T-helper 9 cell (primary cell): ENCODE results near the gene RABGAP1L.

Source experiments
- DNase-seq: peaks from one replicate; pipeline ENCODE4 v3.0.0-alpha.2; 2020

The RABGAP1L gene

GRCh38 chr1:174982971-174983689, 823.8 kb downstream of the RABGAP1L start:
- peak; percentile 34 for DNase-seq

DNA sequence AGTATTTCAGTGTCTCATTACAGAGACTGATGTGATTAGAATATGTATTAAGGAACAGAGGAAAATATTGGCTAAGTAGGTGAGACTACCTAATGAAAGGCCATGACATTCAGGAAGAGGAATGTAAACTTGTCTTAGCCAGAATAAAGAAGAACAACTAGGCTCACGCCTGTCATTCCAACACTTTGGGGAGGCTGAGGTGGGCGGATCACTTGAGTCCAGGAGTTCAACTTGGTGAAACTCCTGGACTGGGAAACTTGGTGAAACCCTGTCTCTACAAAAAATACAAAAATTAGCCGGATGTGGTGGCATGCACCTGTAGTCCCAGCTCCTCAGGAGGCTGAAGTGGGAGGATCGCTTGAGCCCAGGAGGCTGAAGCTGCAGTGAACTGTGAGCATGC, 825.6 kb downstream of the RABGAP1L start:
- DNase-seq = no peak

DNA sequence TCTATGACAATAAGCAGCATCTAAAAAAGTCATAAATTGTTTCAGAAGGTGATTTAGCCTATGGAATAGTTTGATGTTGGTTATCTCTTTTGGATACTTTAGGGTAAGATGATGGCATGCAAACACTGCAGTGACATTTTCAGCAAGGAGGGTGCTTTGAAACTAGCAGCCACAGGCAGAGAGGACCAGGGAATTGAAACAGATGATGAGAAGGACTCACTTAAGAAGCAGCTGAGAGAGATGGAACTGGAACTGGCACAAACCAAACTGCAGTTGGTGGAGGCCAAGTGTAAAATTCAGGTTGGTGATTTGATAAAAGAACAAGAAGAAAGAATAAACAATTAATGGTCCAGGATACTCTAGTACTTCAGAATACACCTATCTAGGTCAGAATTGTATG, 829.2 kb downstream of the RABGAP1L start:
- no peak for DNase-seq

GRCh38 chr1:174988986-174989385, 829.7 kb downstream of the RABGAP1L start:
- no peak for DNase-seq

DNA sequence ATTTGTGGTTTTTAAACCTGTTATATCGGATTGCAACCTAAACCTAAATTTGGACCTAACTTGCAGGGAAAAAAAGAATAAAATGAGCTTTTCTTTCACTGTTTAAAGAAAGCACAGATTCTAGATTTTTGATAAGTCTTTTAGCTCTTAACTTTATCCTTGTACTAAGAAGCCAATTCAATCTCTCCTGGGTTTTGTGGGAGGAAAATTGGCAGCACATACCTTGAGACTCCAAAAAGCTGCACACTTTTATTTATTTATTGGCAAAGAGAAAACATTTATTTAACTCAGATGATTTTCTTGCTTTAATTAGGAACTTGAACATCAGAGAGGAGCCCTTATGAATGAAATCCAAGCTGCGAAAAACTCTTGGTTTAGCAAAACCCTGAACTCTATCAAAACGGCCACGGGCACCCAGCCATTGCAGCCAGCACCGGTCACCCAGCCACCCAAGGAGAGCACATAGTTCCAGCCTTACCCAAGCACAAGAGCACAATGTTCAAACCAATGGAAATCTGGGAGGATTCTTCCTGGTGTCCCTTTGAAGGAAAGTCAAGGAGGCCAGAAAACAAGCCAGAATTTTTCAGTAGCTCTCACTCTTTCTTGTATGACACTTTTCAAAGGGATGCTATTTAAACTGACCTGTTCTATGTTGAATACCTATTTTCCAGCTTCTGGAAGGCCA, 830.4 kb downstream of the RABGAP1L start:
- no peak for DNase-seq

- no peak for DNase-seq
Measured at GRCh38 chr1:174990382-174990999, 831.2 kb downstream of the RABGAP1L start.

GRCh38 chr1:174991473-174991872, 832.2 kb downstream of the RABGAP1L start:
- DNase-seq = no peak

GRCh38 chr1:174995121-174995520, 835.8 kb downstream of the RABGAP1L start:
- DNase-seq = no peak

GRCh38 chr1:174995916-174996315, 836.6 kb downstream of the RABGAP1L start:
- DNase-seq = no peak

GRCh38 chr1:174996476-174996875, 837.2 kb downstream of the RABGAP1L start:
- no peak for DNase-seq

DNA sequence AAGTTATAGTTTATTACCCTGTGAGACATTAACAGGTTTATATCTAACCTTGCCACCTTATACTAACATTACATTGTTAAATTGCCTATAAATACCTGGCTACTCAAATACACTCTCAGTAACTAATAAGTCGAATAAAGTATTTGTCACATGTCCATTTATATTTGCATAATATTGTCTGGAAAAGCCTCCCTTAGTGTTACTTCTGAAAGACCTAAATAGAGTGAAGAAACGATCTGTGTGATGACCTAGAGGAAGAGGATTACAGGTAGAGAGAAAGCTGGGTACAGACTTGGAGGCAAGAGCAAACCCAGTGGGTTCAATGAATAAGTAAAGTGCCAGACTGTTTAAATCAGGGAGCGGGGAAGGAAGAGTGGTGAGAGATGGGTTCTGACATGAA, 837.7 kb downstream of the RABGAP1L start:
- DNase-seq = no peak

GRCh38 chr1:174998569-174999215, 839.4 kb downstream of the RABGAP1L start:
- DNase-seq = peak; percentile 14

DNA sequence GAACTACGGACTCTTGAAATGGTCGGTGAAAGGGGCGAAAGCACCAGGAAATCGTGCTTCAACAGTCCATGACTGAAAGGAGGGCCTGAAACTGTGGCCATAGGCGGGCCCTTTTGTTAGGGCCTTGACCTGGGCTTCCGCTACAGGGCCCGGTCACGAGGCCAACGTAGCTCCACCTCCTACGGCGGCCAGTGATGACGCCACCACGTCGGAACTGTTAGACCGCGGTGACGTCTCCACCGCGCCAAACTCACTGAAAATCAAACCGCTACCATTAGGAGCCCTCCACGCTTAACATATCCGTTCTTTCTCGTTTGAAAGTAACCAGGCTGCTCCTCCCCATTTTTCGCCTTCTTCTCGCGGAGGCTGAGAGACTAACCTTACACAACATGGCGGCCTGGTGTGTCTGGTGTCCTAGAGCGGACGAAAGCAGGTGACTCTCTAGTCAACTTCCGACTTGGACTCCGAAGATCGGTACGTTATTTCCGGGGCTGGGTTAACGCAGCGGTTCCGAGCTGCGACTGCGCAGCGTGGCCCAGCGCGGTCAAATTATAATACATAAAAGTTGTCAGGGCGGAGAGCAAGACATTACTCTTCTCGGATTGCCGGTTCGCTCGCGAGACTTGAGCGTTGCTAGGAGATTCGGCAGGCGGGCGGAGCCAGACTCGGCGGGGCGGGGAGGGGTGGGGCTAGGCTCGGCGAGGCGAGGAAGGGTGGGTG, 840.1 kb downstream of the RABGAP1L start:
- DNase-seq = peak; percentile 98

- no peak for DNase-seq
Measured at GRCh38 chr1:174999936-175000696, 840.8 kb downstream of the RABGAP1L start, which contains the start of gene CACYBP. CACYBP (plus strand) TSS chr1:174999947; CDS start chr1:175000181, 234 bp downstream.

DNA sequence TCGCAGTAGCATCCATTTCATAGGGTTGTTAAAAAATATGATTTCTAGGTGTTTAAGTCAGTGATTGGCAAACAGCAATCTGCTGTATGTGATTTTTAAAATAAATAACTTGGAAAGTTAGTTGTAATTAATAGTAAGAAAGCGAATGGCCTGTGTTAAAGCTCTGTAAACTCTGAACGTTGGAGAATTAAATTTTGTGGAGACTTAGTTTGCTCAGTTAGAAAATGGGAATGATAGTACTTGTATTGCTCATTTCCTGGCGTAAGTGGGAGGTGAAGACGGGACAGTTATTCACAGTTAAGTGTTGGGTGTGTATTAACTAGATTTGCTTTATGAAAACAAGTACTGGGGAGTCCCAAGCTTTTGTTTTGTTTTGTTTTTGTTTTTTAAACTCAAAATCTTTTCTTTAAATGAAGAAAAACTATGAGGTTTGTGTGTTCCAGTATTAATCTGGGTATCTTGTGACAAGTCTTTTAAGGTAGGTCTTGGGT, 841.4 kb downstream of the RABGAP1L start:
- no peak for DNase-seq

- no peak for DNase-seq
Measured at GRCh38 chr1:175002910-175003517, 843.7 kb downstream of the RABGAP1L start.

- DNase-seq = no peak
Measured at GRCh38 chr1:175003521-175003920, 844.2 kb downstream of the RABGAP1L start.

GRCh38 chr1:175005085-175005783, 845.9 kb downstream of the RABGAP1L start:
- no peak for DNase-seq

GRCh38 chr1:175009532-175009931, 850.2 kb downstream of the RABGAP1L start:
- no peak for DNase-seq

GRCh38 chr1:175013445-175013844, 854.1 kb downstream of the RABGAP1L start:
- no peak for DNase-seq

DNA sequence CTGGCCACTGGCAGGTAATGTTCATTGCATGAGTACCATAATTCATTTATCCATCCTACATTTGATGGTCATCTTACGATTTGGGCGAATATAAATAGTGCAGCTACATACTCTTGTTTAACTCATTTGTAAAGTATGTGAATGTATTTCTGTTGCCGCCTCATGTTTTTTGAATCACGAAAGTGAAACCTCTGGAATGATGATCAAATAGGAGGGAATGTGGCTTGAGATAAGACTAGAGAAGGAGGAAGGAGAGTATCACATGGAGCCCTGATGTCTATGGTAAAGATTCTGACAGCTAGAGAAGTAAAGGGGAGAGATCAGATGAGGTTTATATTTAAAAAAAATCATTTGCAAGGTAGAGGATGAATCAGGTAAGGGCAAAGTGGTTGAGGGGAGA, 855.9 kb downstream of the RABGAP1L start:
- no peak for DNase-seq
